HL-60 (cell line): ENCODE data around the gene RNF223.

Experiments
- POLR2AphosphoS5 ChIP-seq: IDR thresholded peaks from 2 replicates; pipeline ENCODE4 v1.6.1; 2012; ENCODE audit warnings: low read depth
- TF ChIP-seq, protein P1 (sequence below): IDR thresholded peaks from one replicate; pipeline ENCODE4 v1.5.1; 2011; ENCODE audit warnings: low read length, control low read depth, inconsistent platforms; ENCODE audit not compliant: insufficient read depth

DNA sequence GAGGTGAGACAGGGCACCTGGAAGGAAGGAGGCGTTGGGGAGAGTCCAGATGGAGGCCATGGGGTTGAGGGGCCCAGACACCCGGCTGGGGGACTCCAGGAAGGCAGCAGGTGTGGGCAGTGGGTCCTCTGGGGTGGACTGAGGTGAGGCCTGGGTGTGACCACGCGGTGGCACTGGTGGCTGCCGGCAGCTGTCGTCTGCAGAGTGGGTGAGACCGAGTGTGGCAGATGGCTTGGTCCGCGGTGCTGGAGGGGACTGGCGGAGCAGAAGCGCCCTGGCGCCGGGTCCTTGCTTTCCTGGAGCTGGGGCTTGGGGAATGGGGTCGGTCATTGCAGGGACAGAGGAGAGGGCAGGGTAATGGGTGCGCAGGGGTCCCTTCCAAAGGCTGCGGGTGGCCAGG lies 41.7 kb downstream of the RNF223 start:
- no peak for TF ChIP-seq POLR2AphosphoS5
- TF ChIP-seq, protein P1, sequence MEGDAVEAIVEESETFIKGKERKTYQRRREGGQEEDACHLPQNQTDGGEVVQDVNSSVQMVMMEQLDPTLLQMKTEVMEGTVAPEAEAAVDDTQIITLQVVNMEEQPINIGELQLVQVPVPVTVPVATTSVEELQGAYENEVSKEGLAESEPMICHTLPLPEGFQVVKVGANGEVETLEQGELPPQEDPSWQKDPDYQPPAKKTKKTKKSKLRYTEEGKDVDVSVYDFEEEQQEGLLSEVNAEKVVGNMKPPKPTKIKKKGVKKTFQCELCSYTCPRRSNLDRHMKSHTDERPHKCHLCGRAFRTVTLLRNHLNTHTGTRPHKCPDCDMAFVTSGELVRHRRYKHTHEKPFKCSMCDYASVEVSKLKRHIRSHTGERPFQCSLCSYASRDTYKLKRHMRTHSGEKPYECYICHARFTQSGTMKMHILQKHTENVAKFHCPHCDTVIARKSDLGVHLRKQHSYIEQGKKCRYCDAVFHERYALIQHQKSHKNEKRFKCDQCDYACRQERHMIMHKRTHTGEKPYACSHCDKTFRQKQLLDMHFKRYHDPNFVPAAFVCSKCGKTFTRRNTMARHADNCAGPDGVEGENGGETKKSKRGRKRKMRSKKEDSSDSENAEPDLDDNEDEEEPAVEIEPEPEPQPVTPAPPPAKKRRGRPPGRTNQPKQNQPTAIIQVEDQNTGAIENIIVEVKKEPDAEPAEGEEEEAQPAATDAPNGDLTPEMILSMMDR: no peak
